ENCODE measurements around the gene ASCC1.

ASCC1 gene

DNA sequence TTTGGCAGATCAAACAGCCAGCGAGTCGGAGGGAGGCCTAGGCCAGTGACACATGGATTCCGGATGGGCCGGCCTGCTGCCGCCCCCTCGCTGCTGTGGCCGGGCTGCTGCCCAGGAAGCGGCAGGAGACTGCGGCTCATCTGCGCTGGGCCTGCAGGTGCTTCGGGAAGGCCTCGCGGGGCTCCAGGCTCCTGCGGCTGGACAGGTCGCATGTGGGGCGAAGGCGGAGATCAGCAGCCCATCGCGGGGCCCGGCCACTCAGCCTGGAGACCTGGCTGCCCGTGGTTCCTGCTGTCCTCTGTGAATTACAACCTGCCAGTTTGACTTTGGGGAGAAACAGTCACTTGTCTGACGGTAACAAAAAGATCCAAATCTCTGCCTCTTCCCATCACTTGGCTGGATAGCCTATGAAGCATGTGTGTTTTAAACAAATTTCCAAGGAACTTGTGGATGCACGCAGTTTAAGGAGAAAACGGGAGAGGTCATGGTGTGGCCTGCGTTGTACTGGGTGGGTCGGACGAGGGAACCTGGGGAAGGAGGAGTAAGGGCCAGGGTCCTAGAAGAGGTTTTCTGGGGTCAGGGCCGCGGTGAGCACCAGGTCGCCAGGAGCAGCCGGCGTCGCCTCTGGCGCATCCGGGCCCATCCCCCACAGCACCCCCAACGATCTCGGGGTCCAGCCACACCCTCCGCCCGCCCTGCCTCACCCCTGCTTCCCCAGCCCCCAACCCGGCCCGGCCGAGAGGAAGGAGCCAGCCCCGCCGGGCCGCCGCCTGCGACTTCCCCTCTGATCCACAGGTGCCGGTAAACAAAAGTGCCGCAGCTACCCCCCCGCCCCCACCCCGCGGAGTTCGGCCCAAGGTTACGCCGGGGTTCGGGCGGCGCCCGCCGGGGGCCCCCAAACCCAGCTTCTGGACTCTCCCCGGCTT is 129.3 kb downstream of the ASCC1 start:
- DNase-seq (ENCODE audit: low read depth in 2 of 2, low spot score in 1 of 2), result peak; percentile 31 to 49

DNA sequence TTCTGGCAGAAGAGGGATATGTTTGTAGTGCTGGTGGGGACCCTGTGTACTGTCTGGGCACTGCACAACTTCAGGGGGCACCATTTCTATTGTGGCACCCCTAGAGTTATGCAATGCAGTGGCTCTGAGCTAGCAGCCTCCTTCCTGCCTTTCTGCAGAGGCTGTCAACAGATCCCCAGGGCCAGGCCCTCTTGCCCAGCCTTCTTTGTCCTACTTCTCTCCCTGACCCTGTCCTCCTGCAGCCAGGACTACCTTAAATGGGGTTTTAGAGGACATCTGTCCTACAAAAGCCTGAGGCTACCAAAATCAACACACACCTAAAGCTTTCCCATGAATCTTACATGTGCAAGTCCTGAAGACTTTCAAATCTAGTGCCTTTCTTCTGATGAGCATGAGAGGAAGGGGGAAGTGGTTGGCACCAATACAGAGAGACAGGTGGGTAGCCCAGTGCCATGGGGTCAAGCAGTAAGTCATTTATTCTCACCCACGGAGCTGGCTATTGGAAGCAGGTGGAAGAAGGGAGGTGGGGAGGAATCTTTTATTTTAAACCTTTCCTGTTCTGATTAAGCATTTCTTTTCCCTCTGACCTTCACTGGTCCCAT is 130.1 kb downstream of the ASCC1 start:
- no peak for DNase-seq (ENCODE audit: low read depth in 2 of 2, low spot score in 1 of 2)

DNA sequence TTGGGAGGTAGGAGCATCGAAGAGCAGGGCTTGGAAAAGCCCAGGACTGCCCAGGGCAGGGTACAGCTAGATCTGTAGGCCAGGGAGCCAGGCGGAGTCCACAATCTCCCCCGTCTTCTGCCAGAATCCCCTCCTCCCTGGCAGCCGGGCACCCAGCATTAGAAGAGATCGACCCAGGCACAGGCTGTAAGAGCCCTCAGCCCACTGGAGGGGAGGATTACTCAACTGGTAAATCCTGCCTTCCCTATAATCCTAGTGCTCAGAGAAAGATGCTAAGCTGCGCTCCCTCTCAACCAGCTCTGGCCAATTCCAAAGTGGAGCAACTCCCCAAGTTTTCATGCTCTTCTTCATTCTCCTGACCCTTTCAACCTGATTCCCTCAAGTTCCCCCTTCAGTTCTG is 130.9 kb downstream of the ASCC1 start:
- no peak for DNase-seq (ENCODE audit: low read depth in 2 of 2, low spot score in 1 of 2)

DNA sequence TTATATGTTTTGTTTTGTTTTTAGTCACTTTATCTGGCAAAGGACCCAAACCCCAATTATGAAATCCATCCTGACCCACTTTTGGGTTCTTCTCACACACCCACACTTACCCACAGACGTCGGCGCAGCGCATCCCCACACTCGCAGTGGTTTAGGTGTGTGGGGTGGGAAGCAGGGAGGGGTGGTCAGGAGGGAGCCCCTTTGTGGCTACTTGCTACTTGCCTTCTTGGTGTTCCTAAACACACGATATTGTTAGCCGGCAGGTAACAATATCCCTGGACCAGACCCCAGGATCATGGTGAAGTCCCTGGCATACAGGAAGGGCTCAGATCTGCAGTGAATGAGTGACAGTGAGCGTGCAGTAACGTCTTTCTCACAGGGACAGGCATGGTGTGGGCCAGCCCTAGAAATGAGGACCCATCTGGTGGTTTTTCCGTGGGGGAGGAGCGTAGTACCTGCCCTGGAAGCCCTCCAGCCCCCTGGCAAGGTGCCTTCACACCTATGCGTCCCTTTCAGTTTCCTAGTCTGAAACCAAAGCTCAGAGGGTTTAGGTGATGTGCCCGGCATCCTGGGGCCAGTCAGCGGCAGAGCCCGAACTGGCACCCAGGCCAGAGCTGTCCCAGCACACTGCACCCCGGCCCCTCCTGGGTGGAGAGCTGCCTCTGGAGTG is 132.2 kb downstream of the ASCC1 start:
- DNase-seq (ENCODE audit: low read depth in 2 of 2, low spot score in 1 of 2), result no peak

- no peak for DNase-seq (ENCODE audit: low read depth in 2 of 2, low spot score in 1 of 2)
Measured at GRCh38 chr10:72082856-72083789, 133.0 kb downstream of the ASCC1 start.

- no peak for DNase-seq (ENCODE audit: low read depth in 2 of 2, low spot score in 1 of 2)
Measured at GRCh38 chr10:72081772-72082590, 134.1 kb downstream of the ASCC1 start.

- no peak for DNase-seq (ENCODE audit: low read depth in 2 of 2, low spot score in 1 of 2)
Measured at GRCh38 chr10:72081210-72081609, 134.9 kb downstream of the ASCC1 start.

DNA sequence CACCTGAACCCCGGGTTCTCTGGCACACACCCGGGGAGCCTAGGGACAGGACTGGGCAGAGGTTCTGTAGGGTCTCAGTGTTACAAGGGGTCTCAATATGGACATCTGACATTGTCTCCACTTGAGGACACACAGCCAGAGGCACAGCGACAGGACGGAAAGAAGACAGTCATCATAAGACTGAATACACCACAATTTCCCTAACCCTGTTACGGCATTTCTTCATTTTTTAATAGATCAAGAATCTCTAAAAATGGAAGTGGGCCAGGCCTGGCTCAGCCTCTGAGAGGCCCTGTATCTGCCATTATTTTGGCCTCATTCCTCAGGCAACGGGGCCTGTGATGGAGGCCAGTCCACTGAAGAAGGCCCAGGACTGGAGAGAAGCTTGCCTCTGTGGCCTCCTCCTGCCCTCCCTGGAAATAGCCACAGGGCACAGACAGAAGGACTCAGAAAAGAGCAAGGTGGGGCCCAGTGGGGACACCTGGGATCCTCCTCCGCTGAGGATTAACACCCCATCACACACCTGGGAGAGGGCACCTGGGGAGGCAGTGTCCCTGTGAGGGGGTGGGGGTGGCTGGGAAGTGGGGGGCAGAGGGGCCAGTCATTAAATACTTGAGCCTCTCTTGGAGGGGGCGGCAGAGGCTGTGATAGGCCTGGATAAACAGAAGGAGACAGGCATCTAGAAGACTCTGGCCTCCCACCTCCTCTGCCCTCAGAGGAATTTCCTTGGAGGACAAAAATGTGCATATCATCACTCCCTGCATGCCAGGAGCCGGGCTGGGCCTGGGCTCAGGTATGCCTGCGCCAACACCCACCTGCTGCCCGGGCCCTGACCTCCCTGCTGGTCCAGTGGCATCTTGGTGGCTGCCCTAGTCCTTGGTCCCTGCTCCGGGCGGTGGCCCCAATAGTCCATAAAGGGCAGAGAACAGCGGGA is 135.8 kb downstream of the ASCC1 start:
- no peak for DNase-seq (ENCODE audit: low read depth in 2 of 2, low spot score in 1 of 2)

DNA sequence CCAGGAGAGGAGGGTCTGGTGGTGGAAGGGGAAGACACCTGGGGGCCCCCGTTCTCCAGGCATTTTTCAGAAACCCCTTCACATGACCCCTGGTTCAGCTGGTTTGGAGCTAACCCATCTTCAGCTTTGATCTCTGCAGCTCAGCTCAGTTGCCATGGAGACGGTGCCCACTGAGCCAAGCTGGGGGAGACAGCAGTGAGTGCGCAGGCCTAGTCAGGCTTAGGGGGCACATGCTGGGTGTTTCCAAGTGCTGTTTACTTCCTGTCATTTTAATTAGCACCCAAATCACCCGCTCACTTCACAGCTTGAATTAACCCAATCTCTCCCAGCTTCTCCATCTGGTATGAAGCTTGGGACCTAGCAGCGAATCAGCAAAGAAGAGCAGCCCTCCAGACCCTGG is 136.7 kb downstream of the ASCC1 start:
- peak; percentile 54 to 59 for DNase-seq (ENCODE audit: low read depth in 2 of 2, low spot score in 1 of 2)

- DNase-seq (ENCODE audit: low read depth in 2 of 2, low spot score in 1 of 2), result no peak
Measured at GRCh38 chr10:72077275-72077990, 138.6 kb downstream of the ASCC1 start.

DNA sequence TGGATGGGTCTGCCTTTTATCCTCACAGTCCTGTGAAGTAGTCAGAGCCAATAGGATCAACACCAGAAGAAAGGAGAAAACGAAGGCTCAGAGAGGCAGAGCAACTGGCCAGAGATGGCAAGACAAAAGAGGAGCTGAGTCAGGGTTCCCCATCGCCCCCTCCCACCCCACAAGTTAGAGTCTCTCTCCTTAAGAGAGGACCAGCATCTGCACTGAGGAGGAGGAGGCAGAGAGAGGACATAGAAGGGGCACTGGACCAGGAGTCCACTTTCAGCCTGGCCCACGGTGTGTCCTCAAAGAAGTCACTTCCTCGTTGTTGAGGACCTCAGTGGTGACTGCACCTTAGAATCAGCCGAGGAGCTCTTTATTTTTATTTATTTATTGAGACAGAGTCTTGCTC is 139.3 kb downstream of the ASCC1 start:
- DNase-seq (ENCODE audit: low read depth in 2 of 2, low spot score in 1 of 2), result no peak

DNA sequence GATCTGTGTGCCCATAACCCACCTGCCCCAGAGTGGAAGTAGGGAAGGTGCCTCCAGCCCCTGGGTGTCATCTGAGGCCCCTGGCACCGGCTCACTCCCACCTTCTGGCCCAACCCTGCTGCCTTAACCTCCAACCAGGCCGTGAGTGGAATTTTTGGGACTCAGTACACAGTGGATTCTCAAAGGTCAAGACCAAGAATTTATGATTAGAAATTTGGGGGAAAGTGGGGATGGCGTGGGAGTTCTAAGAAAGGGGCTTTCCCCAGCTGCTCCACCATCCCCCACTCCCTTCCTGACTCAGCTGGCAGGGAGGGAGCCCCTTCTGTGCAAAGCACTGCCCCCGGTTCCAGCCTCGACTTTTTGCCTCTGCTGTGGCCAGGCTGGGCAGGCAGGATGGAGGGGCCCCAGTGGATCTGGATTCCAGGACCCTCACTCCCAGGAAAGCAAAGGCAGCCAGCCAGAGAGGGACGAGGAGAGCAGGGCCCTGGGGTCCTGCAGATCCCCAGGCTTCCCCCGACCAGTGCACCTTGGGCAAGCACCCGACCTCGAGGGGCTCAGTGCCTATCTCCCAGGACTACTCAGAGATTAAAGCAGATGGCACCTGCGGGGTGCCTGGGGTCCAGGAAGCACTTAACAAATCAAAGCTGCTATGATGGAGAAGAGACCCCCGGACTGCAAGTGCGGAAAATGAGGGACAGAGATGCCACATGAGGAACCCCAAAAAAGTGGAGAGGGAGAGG is 140.5 kb downstream of the ASCC1 start:
- no peak for DNase-seq (ENCODE audit: low read depth in 2 of 2, low spot score in 1 of 2)

- no peak for DNase-seq (ENCODE audit: low read depth in 2 of 2, low spot score in 1 of 2)
Measured at GRCh38 chr10:72074574-72075375, 141.3 kb downstream of the ASCC1 start.

GRCh38 chr10:72073708-72074573 is 142.1 kb downstream of the ASCC1 start:
- DNase-seq (ENCODE audit: low read depth in 2 of 2, low spot score in 1 of 2), result no peak

DNA sequence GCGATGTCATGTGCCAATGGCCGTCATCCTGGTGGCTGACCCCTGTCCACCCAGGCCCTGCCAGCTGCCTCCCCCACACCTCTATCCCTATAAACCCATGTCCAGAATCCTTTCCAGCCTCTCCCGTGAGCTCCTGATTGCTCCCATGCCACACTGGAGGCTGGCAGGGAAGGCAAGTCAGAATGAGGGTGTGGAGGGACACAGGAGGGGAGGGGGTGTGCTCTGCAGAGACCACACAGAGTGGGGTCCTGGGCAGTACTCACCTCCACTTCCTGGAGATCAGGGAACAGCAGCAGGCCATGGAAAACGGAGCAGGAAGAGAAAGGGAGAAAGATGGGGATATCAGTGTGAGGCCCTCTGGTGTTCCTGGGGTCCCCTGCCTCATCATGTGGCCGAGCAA is 143.4 kb downstream of the ASCC1 start:
- DNase-seq (ENCODE audit: low read depth in 2 of 2, low spot score in 1 of 2), result no peak

GRCh38 chr10:72072046-72072445 is 144.0 kb downstream of the ASCC1 start:
- DNase-seq (ENCODE audit: low read depth in 2 of 2, low spot score in 1 of 2), result no peak
